Naive thymus-derived CD8-positive, alpha-beta T cell (primary cell): ENCODE data around the gene ORMDL2. TPM values are rescaled to one million over a fixed set of nuclear protein-coding genes. Genes with fewer than 3 reads are reported as not detected.

Experiments
- ATAC-seq, 2 donors: fragments of 150-1000 bp; cut with Tn5 transposase in 1 of 2; sonication (Bioruptor Pico), chemical (Tn5 transposase) in 1 of 2; 1 replicate in 1 of 2; 2 replicates in 1 of 2; pipeline ENCODE4 v1.10.0; 2021; ENCODE audit warnings: mild to moderate bottlenecking in 2 of 2, moderate library complexity in 2 of 2
- POLR2A ChIA-PET: fragments of 350-600 bp; sonication (Branson Sonifier 250); formaldehyde crosslinking; loops from one replicate; lab custom pipeline; 2021; ENCODE audit warnings: antibody characterized with exemption; lab: Charles Lee
- DNase-seq, 10 donors: peaks; one replicate each; pipeline versions ENCODE4 v3.0.0 to v3.0.0-alpha.2; 2020 to 2022
- H3K27ac Mint-ChIP-seq, 10 donors: one replicate each; pipeline ENCODE4 v1.8.0; 2020 to 2022; ENCODE audit warnings: mild to moderate bottlenecking in 10 of 10, mixed read lengths in 10 of 10, moderate library complexity in 4 of 10, inconsistent platforms in 1 of 10
- H3K27me3 Mint-ChIP-seq, 5 donors: one replicate each; pipeline ENCODE4 v1.8.0; 2021 to 2022; ENCODE audit warnings: mixed read lengths in 5 of 5
- H3K36me3 Mint-ChIP-seq, 3 donors: one replicate each; pipeline ENCODE4 v1.8.0; 2020 to 2022; ENCODE audit warnings: mixed read lengths in 3 of 3, mild to moderate bottlenecking in 2 of 3, inconsistent platforms in 1 of 3
- H3K4me1 Mint-ChIP-seq, 4 donors: one replicate each; pipeline ENCODE4 v1.8.0; 2021 to 2022; ENCODE audit warnings: mixed read lengths in 4 of 4
- H3K4me3 Mint-ChIP-seq, 10 donors: one replicate each; pipeline ENCODE4 v1.8.0; 2020 to 2022; ENCODE audit warnings: mild to moderate bottlenecking in 10 of 10, mixed read lengths in 10 of 10, moderate library complexity in 6 of 10, inconsistent platforms in 1 of 10
- H3K9me3 Mint-ChIP-seq, 9 donors: one replicate each; pipeline ENCODE4 v1.8.0; 2020 to 2022; ENCODE audit warnings: mixed read lengths in 9 of 9, mild to moderate bottlenecking in 3 of 9, inconsistent platforms in 1 of 9, moderate library complexity in 1 of 9
- polyA plus RNA-seq, 3 donors: library from polyadenylated mRNA; unstranded; fragments of 300-500 nt; fragmentation: Illumina TruSeq; gene quantifications; one replicate each; pipeline ENCODE4 v1.2.3, GENCODE V29; 2021
- total RNA-seq, 8 experiments: library from RNA in 2 of 8; stranded (reverse) in 2 of 8; gene quantifications; one replicate each; pipeline ENCODE4 v1.2.3 and lab custom pipeline; 2021 to 2026

The ORMDL2 gene
- total and polyA plus RNA-seq, 5 experiments from 2014 or later, result 43.2 to 92.5 (median 71.6) TPM

DNA sequence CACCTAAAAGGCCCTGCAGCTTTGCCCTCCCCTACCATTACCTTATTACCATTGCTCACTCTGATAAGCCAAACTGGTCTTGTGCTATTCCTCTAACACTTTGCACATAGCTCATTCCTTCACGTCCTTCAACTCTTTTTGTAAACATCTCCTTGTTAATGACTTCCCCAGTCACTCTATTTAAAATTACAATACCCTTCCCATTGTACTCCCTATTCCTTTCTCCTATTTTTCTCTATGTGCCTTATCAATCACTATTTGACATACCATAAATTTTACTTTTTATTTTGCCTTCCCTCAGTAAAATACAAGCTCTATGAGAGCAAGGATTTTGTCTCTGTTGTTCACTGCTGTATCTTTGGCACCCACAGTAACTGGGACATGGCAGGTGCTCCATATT is 5.8 kb upstream of the ORMDL2 start:
- Mint-ChIP-seq H3K36me3 (peaks cover 0 to 74% (median 2%) of the 10 kb centered on the region in 3 donors), H3K4me1 (peaks cover 29 to 61% (median 52%) of the 10 kb centered on the region in 4 donors), H3K4me3 (peak overlapping the region in 4 of 10 donors; percentile 2 to 16 (median 10)), H3K27me3 (no peaks in the 10 kb centered on the region), H3K9me3 (no peaks in the 10 kb centered on the region), H3K27ac (peak overlapping the region in 8 of 10 donors; percentile 37 to 87 (median 60))
- POLR2A ChIA-PET, result interaction anchor here (0.8 kb wide), 1 partner anchor 108 kb away, joined by 3 read pairs; no protein-coding TSS in a partner anchor
- no peak for DNase-seq
- ATAC-seq, result no peak

- H3K27me3 Mint-ChIP-seq, result no peaks in the 10 kb centered on the region
- POLR2A ChIA-PET, result no interaction called here
These were observed 3.6 kb upstream of the ORMDL2 start for GRCh38 chr12:55814257-55814656.

GRCh38 chr12:55815473-55815872 is 2.4 kb upstream of the ORMDL2 start:
- peaks cover 0 to 59% (median 2%) of the 10 kb centered on the region in 3 donors for H3K36me3 Mint-ChIP-seq
- no peaks in the 10 kb centered on the region for H3K27me3 Mint-ChIP-seq
- DNase-seq (no peak), ATAC-seq (no peak)
- POLR2A ChIA-PET, result interaction anchor here (1.1 to 6.0 kb wide), 4 partner anchors 14 to 303 kb away, joined by 3 to 210 read pairs (median 52); partner anchors contain the start of genes DNAJC14, RAB5B and ZC3H10
- peak overlapping the region in 7 of 10 donors; percentile 4 to 66 (median 43) for H3K4me3 Mint-ChIP-seq
- H3K4me1 Mint-ChIP-seq, result peaks cover 24 to 65% (median 55%) of the 10 kb centered on the region in 4 donors
- no peaks in the 10 kb centered on the region for H3K9me3 Mint-ChIP-seq
- H3K27ac Mint-ChIP-seq, result no peak overlapping the region

More at GRCh38 chr12:55814257-55814656, 3.6 kb upstream of the ORMDL2 start:
- ATAC-seq (no peak), DNase-seq (no peak)
- H3K27ac Mint-ChIP-seq, result peak overlapping the region in 6 of 10 donors; percentile 10 to 70 (median 30)
- H3K9me3 Mint-ChIP-seq, result no peaks in the 10 kb centered on the region
- H3K36me3 Mint-ChIP-seq, result peaks cover 0 to 59% (median 2%) of the 10 kb centered on the region in 3 donors
- H3K4me1 Mint-ChIP-seq, result peaks cover 25 to 69% (median 59%) of the 10 kb centered on the region in 4 donors
- peak overlapping the region in 4 of 10 donors; percentile 12 to 30 (median 20) for H3K4me3 Mint-ChIP-seq

DNA sequence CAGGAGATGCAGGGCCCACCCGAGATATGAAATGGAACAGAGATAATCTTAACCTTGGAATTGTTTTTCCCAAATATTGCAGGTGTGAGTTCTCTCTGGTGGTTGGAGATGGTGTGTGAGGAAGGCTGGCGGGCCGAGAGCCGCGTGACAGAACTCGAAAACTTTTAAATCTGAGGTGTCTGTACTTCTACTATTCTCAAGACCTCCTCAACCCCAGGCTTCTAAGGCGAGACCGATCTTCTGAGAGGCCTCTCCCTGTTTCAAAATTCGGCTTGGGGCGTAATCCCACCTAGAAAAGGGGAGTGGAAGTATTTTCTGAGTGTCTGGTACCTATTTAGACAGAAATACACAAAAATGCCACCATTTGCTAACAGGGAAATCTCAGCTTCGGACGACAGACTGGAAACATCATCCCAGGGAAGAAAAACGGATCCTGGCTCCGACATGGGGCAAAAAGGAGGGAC is 928 bp upstream of the ORMDL2 start:
- Mint-ChIP-seq H3K4me3 (no peak overlapping the region), H3K36me3 (peaks cover 0 to 62% (median 3%) of the 10 kb centered on the region in 3 donors), H3K27me3 (no peaks in the 10 kb centered on the region), H3K4me1 (peaks cover 17 to 56% (median 46%) of the 10 kb centered on the region in 4 donors), H3K9me3 (no peaks in the 10 kb centered on the region), H3K27ac (no peak overlapping the region)
- ATAC-seq (no peak), DNase-seq (no peak)
- POLR2A ChIA-PET, result interaction anchor here (0.8 to 6.0 kb wide), 17 partner anchors 10 to 499 kb away, joined by 3 to 210 read pairs (median 8); partner anchors contain the start of genes BLOC1S1, CNPY2, DGKA and DNAJC14

GRCh38 chr12:55818140-55818728 is 393 bp downstream of the ORMDL2 start:
- Mint-ChIP-seq H3K4me1 (peaks cover 5 to 47% (median 35%) of the 10 kb centered on the region in 4 donors), H3K4me3 (no peak overlapping the region), H3K27ac (no peak overlapping the region), H3K27me3 (no peaks in the 10 kb centered on the region), H3K9me3 (no peaks in the 10 kb centered on the region), H3K36me3 (peaks cover 0 to 64% (median 8%) of the 10 kb centered on the region in 3 donors)
- DNase-seq, result no peak
- ATAC-seq, result peak; percentile 50 to 56
- POLR2A ChIA-PET, result interaction anchor here (0.6 to 6.0 kb wide), 24 partner anchors 11 to 1538 kb away, joined by 3 to 210 read pairs (median 4); partner anchors contain the start of genes BLOC1S1, CBX5, CD63 and CNPY2

DNA sequence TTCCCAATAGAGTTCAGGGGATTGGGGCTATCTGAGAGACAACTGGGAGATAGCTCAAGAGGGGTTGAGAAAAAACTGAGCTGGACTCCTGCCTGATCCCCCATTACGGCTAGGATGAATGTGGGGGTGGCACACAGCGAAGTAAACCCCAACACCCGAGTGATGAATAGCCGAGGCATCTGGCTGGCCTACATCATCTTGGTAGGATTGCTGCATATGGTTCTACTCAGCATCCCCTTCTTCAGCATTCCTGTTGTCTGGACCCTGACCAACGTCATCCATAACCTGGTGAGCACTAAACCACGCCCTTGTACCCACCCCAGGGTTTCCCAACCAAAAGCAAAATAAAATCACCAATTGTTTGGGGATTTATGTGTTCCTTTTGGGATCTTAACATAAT is 1.0 kb downstream of the ORMDL2 start:
- ATAC-seq, result no peak
- peaks cover 6 to 43% (median 31%) of the 10 kb centered on the region in 4 donors for H3K4me1 Mint-ChIP-seq
- H3K36me3 Mint-ChIP-seq, result peaks cover 0 to 65% (median 8%) of the 10 kb centered on the region in 3 donors
- H3K27me3 Mint-ChIP-seq, result no peaks in the 10 kb centered on the region
- H3K27ac Mint-ChIP-seq, result peak overlapping the region in 4 of 10 donors; percentile 27 to 75 (median 54)
- peak overlapping the region in 3 of 10 donors; percentile 36 to 65 (median 41) for H3K4me3 Mint-ChIP-seq
- DNase-seq, result no peak
- POLR2A ChIA-PET, result interaction anchor here (0.6 to 6.0 kb wide), 10 partner anchors 11 to 477 kb away, joined by 3 to 210 read pairs (median 24); partner anchors contain the start of genes BLOC1S1, DGKA, DNAJC14 and PYM1
- H3K9me3 Mint-ChIP-seq, result no peaks in the 10 kb centered on the region

GRCh38 chr12:55820679-55821078 is 2.8 kb downstream of the ORMDL2 start:
- Mint-ChIP-seq H3K27ac (peak overlapping the region in 5 of 10 donors; percentile 15 to 71 (median 23)), H3K36me3 (peaks cover 0 to 54% (median 8%) of the 10 kb centered on the region in 3 donors), H3K9me3 (no peaks in the 10 kb centered on the region), H3K27me3 (no peaks in the 10 kb centered on the region), H3K4me1 (peaks cover 4 to 38% (median 28%) of the 10 kb centered on the region in 4 donors), H3K4me3 (peak overlapping the region in 1 of 10 donors; percentile 22)
- DNase-seq (no peak), ATAC-seq (no peak)
- POLR2A ChIA-PET, result interaction anchor here (1.1 to 6.0 kb wide), 5 partner anchors 9 to 153 kb away, joined by 3 to 210 read pairs (median 7); partner anchors contain the start of genes DNAJC14 and RAB5B

- peak overlapping the region in 5 of 10 donors; percentile 2 to 59 (median 25) for H3K27ac Mint-ChIP-seq
- no peaks in the 10 kb centered on the region for H3K9me3 Mint-ChIP-seq
- H3K4me3 Mint-ChIP-seq, result no peak overlapping the region
- POLR2A ChIA-PET, result interaction anchor here (1.3 kb wide), 1 partner anchor 110 kb away, joined by 3 read pairs; no protein-coding TSS in a partner anchor
- H3K4me1 Mint-ChIP-seq, result peaks cover 8 to 43% (median 37%) of the 10 kb centered on the region in 4 donors
- no peaks in the 10 kb centered on the region for H3K27me3 Mint-ChIP-seq
- H3K36me3 Mint-ChIP-seq, result peaks cover 0 to 54% (median 8%) of the 10 kb centered on the region in 3 donors
- DNase-seq (no peak), ATAC-seq (no peak)
These were observed 4.4 kb downstream of the ORMDL2 start for GRCh38 chr12:55822228-55822627.

DNA sequence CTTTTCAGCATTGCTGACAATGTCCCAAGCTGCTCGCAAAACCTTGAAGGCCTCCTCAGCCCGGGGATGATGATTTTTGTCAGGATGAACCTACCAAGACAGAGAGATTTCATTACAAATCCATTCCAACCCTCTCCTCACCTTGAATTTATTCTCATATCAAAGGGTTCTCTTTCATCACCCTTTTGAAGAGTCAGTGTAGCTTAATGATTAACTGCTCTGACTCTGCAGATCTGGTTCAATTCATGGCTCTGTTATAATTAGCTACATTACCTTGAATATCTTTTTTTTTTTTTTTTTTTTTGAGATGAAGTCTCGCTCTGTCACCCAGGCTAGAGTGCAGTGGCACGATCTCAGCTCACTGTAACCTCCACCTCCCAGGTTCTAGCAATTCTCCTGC is 5.6 kb downstream of the ORMDL2 start:
- H3K9me3 Mint-ChIP-seq, result no peaks in the 10 kb centered on the region
- H3K27ac Mint-ChIP-seq, result peak overlapping the region in 9 of 10 donors; percentile 46 to 88 (median 71)
- no peak for DNase-seq
- H3K4me1 Mint-ChIP-seq, result peaks cover 19 to 52% (median 47%) of the 10 kb centered on the region in 4 donors
- no peak overlapping the region for H3K4me3 Mint-ChIP-seq
- no peak for ATAC-seq
- POLR2A ChIA-PET, result interaction anchor here (0.6 to 1.2 kb wide), 3 partner anchors 101 to 112 kb away, joined by 3 to 5 read pairs (median 3); no protein-coding TSS in a partner anchor
- H3K36me3 Mint-ChIP-seq, result peaks cover 0 to 60% (median 8%) of the 10 kb centered on the region in 3 donors
- H3K27me3 Mint-ChIP-seq, result no peaks in the 10 kb centered on the region

DNA sequence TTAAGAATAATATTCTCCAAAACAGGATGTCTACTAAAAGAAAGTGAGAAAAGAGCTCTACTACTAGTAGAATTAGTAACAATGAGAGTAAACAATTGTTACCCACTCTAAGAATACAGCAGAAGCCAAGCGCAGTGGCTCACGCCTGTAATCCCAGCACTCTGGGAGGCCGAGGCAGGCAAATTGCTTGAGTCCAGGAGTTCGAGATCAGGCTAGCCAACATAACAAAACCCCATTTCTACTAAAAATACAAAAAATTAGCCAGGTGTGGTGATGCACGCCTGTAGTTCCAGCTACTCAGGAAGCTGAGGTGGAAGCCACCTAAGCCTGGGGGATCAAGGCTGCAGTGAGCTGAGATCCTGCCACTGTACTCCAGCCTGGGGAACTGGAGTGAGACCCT is 6.9 kb downstream of the ORMDL2 start:
- ATAC-seq, result no peak
- POLR2A ChIA-PET, result interaction anchor here (0.6 to 1.4 kb wide), 4 partner anchors 84 to 657 kb away, joined by 3 to 4 read pairs (median 3); no protein-coding TSS in a partner anchor
- Mint-ChIP-seq H3K27me3 (no peaks in the 10 kb centered on the region), H3K36me3 (peaks cover 0 to 54% (median 8%) of the 10 kb centered on the region in 3 donors), H3K4me3 (no peak overlapping the region), H3K9me3 (no peaks in the 10 kb centered on the region), H3K27ac (peak overlapping the region; percentile 69 to 88 (median 80)), H3K4me1 (peaks cover 20 to 48% (median 38%) of the 10 kb centered on the region in 4 donors)
- DNase-seq, result no peak

DNA sequence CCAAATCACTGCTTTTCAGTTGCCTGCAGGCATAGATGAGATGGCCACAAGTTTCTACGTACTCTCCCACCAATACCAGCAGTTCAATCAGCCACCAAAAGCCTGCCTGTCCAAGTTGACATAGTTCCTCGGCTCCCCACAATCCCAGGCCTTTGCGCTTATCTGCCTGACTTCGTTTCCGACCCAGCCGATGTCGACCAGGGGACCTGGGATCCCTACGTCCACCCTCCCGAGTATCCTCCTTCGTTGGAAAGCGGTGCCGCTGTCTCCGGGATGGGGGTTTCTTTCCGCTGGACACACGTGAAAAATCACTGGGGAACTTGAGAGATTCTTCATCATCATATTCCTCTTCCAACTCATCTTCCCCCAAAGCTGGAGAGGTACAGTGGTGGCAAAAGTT is 10.0 kb downstream of the ORMDL2 start:
- no peak for ATAC-seq
- POLR2A ChIA-PET, result interaction anchor here (0.6 to 7.6 kb wide), 4 partner anchors 10 to 147 kb away, joined by 3 to 210 read pairs (median 18); partner anchors contain the start of genes ORMDL2, RAB5B and SARNP
- no peak for DNase-seq
- Mint-ChIP-seq H3K4me1 (peaks cover 37 to 68% (median 62%) of the 10 kb centered on the region in 4 donors), H3K4me3 (peak overlapping the region; percentile 44 to 99 (median 98)), H3K36me3 (peaks cover 0 to 23% (median 3%) of the 10 kb centered on the region in 3 donors), H3K9me3 (no peaks in the 10 kb centered on the region), H3K27me3 (no peaks in the 10 kb centered on the region), H3K27ac (peak overlapping the region; percentile 68 to 97 (median 94))

DNA sequence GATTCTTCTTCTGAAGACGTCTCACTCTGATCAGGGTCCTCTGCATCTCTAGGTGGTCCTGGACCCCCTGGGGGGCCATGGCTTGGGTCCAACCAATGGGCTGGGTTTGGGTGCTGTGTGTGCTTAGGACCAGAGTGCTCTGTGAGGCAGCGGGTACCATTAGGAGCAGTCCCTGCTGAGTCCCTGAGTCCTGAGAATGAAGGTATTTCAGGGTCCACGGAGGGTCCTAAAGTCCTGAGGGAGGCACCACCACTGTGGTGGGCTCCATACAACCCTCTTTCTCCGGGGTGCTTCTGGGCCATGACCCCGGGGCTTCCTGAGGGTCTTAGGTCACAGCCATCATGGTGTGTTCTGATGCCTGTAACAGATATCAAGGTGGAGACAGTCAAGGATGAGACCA is 10.5 kb downstream of the ORMDL2 start:
- Mint-ChIP-seq H3K27ac (peak overlapping the region; percentile 68 to 97 (median 94)), H3K9me3 (no peaks in the 10 kb centered on the region), H3K36me3 (peaks cover 0 to 19% (median 0%) of the 10 kb centered on the region in 3 donors), H3K4me1 (peaks cover 36 to 68% (median 63%) of the 10 kb centered on the region in 4 donors), H3K27me3 (no peaks in the 10 kb centered on the region), H3K4me3 (peak overlapping the region; percentile 94 to 99 (median 98))
- DNase-seq (no peak), ATAC-seq (no peak)
- POLR2A ChIA-PET, result interaction anchor here (0.6 to 7.6 kb wide), 7 partner anchors 11 to 275 kb away, joined by 3 to 217 read pairs (median 33); partner anchors contain the start of genes DGKA, ORMDL2, PYM1 and RAB5B
